K562 (cell line): ENCODE measurements around the gene SLC13A3. TPM values are rescaled to one million over a fixed set of nuclear protein-coding genes. Genes with fewer than 3 reads are reported as not detected.

Experiments
- CAMTA2 ChIP-seq: fragments of 250-450 bp; sonication (Bioruptor Pico); conservative IDR thresholded peaks from 2 replicates; pipeline ENCODE4 v1.5.1; 2022
- EP400 ChIP-seq: fragments of 450-650 bp; IDR thresholded peaks from 2 replicates; pipeline ENCODE4 v1.6.1; 2017; ENCODE audit warnings: antibody characterized with exemption, mild to moderate bottlenecking, moderate library complexity
- GATA2 ChIP-seq: sonication (generic); formaldehyde crosslinking; IDR thresholded peaks from 2 replicates; pipeline ENCODE4 v1.4.0; 2020; ENCODE audit warnings: mild to moderate bottlenecking, missing genetic modification reagents
- JUNB ChIP-seq: fragments of 450-650 bp; formaldehyde crosslinking; conservative IDR thresholded peaks from 2 replicates; pipeline ENCODE4 v1.4.0; 2020; ENCODE audit warnings: mild to moderate bottlenecking
- KLF6 ChIP-seq: fragments of 250-450 bp; sonication (Bioruptor Pico); IDR thresholded peaks from 2 replicates; pipeline ENCODE4 v1.4.0; 2020; ENCODE audit warnings: mild to moderate bottlenecking, moderate library complexity, borderline replicate concordance
- MYC ChIP-seq, 2 experiments: fragments of 250-450 bp in 1 of 2; sonication (Bioruptor Pico) in 1 of 2; IDR thresholded peaks; 2 replicates each; pipeline versions ENCODE4 v1.5.1 to v1.6.1; 2012 to 2021; ENCODE audit warnings: low read depth in 2 of 2, borderline replicate concordance in 1 of 2, improper control_type of control experiment in 1 of 2, low read length in 1 of 2, mild to moderate bottlenecking in 1 of 2, moderate library complexity in 1 of 2
- NFIC ChIP-seq: fragments of 450-650 bp; IDR thresholded peaks from 2 replicates; pipeline ENCODE4 v1.6.1; 2017; ENCODE audit warnings: mild to moderate bottlenecking, inconsistent platforms
- PHF8 ChIP-seq: fragments of 200-600 bp; sonication (generic); IDR thresholded peaks from 2 replicates; pipeline ENCODE4 v1.6.1; 2012; ENCODE audit warnings: mixed run types, mild to moderate bottlenecking, inconsistent platforms, low read length, moderate library complexity, borderline replicate concordance
- RCOR1 ChIP-seq, 2 experiments: IDR thresholded peaks; 2 replicates each; pipeline ENCODE4 v1.6.1; 2012; ENCODE audit warnings: low read depth in 2 of 2, low read length in 2 of 2, borderline replicate concordance in 1 of 2, improper control_type of control experiment in 1 of 2
- SMAD4 ChIP-seq: fragments of 250-450 bp; sonication (Bioruptor Pico); conservative IDR thresholded peaks from 2 replicates; pipeline ENCODE4 v1.8.0; 2021; ENCODE audit warnings: inconsistent platforms, mild to moderate bottlenecking, moderate library complexity
- SRSF9 ChIP-seq: fragments of 200-400 bp; formaldehyde crosslinking; IDR thresholded peaks from 2 replicates; pipeline ENCODE4 v1.6.1; 2017; ENCODE audit warnings: low read depth, low read length, borderline replicate concordance
- ZBTB7A ChIP-seq: IDR thresholded peaks from 2 replicates; pipeline ENCODE4 v1.6.1; 2011; ENCODE audit warnings: low read depth, mild to moderate bottlenecking, low read length, moderate library complexity, borderline replicate concordance; ENCODE audit not compliant: control insufficient read depth
- ZNF174 ChIP-seq: fragments of 250-450 bp; sonication (Bioruptor Pico); IDR thresholded peaks from 2 replicates; pipeline ENCODE4 v1.4.0; 2020; ENCODE audit warnings: mild to moderate bottlenecking
- ZNF347 ChIP-seq: fragments of 450-650 bp; formaldehyde crosslinking; IDR thresholded peaks from 2 replicates; pipeline ENCODE4 v1.4.0; 2020; ENCODE audit warnings: low read depth, mild to moderate bottlenecking, moderate library complexity
- ZNF75A ChIP-seq: fragments of 450-650 bp; formaldehyde crosslinking; IDR thresholded peaks from 2 replicates; pipeline ENCODE4 v1.4.0; 2020; ENCODE audit warnings: mild to moderate bottlenecking
- polyA plus RNA-seq, 8 experiments: library from polyadenylated mRNA; depleted of rRNA in 4 of 8; stranded (reverse) in 5 of 8; unstranded in 3 of 8; fragments of >200 nt; fragmentation: Nextera tagmentation in 2 of 8; fragmentation: Illumina TruSeq in 1 of 8; extraction: Ambion mirVana in 2 of 8; extraction: Trizol in 1 of 8; gene quantifications; 2 replicates each; pipeline versions ENCODE4 v1.2.1 to v1.2.3, GENCODE V29; 2011 to 2014; ENCODE audit warnings: inconsistent platforms in 1 of 8, missing spikeins in 1 of 8
- total RNA-seq, 7 experiments: library from RNA; depleted of rRNA in 6 of 7; stranded (reverse); fragments of >200 nt in 6 of 7; fragmentation: Illumina TruSeq in 2 of 7; extraction: Trizol in 2 of 7; gene quantifications; 2 replicates each; pipeline versions ENCODE4 v1.2.1 to v1.2.3, GENCODE V29; 2011 to 2021; ENCODE audit warnings: low replicate concordance in 1 of 7
- TF ChIP-seq, protein P1 (sequence below): fragments of 450-650 bp; IDR thresholded peaks from 2 replicates; pipeline ENCODE4 v1.6.1; 2018; ENCODE audit not compliant: partially characterized antibody
- TF ChIP-seq, protein P2 (sequence below), 2 experiments: fragments of 450-650 bp; IDR thresholded peaks; 2 replicates each; pipeline ENCODE4 v1.6.1; 2018; ENCODE audit warnings: mild to moderate bottlenecking in 2 of 2, low read depth in 1 of 2; ENCODE audit not compliant: partially characterized antibody in 2 of 2
- TF ChIP-seq, protein P3 (sequence below): fragments of 250-450 bp; sonication (Bioruptor Pico); IDR thresholded peaks from 2 replicates; pipeline ENCODE4 v1.5.0; 2022; ENCODE audit warnings: mild to moderate bottlenecking

Gene SLC13A3
- total and polyA plus RNA-seq, 9 of the 15 experiments (the other 6 are each of a cell fraction or from before 2014, with no cell fraction given): 5.5 to 16.4 (median 8.5) TPM

DNA sequence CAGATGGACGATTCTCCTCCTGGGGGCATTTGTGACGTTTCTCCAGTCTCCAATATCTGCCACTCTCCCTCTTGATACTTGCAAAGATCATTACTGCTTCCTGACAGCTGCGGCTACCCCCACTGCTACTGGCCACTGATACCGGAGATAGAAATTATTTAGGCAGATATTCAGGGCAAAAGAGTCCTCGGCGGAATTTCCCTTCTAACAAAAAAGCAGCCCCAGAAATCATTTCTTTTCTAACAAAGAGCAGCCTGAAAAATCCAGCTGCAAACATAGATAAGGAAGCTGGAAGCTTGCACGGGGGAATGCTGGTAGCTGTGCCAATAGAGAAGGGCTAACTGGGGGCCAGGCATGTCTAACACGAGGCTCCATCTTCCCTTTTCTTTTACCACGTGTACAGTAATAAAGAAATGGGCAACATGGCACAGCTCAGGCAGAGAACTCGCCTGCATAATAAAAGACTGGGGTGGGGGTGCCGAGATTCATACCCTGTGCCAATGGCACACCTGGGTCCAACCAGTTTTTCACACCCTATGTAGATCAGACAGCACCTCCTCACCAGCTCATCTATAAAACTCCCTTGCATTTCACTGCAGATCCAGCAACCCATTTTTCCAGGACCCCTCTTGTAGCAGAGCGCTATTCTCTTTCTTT lies 31.9 kb upstream of the SLC13A3 start (continued):
- TF ChIP-seq, protein P1, sequence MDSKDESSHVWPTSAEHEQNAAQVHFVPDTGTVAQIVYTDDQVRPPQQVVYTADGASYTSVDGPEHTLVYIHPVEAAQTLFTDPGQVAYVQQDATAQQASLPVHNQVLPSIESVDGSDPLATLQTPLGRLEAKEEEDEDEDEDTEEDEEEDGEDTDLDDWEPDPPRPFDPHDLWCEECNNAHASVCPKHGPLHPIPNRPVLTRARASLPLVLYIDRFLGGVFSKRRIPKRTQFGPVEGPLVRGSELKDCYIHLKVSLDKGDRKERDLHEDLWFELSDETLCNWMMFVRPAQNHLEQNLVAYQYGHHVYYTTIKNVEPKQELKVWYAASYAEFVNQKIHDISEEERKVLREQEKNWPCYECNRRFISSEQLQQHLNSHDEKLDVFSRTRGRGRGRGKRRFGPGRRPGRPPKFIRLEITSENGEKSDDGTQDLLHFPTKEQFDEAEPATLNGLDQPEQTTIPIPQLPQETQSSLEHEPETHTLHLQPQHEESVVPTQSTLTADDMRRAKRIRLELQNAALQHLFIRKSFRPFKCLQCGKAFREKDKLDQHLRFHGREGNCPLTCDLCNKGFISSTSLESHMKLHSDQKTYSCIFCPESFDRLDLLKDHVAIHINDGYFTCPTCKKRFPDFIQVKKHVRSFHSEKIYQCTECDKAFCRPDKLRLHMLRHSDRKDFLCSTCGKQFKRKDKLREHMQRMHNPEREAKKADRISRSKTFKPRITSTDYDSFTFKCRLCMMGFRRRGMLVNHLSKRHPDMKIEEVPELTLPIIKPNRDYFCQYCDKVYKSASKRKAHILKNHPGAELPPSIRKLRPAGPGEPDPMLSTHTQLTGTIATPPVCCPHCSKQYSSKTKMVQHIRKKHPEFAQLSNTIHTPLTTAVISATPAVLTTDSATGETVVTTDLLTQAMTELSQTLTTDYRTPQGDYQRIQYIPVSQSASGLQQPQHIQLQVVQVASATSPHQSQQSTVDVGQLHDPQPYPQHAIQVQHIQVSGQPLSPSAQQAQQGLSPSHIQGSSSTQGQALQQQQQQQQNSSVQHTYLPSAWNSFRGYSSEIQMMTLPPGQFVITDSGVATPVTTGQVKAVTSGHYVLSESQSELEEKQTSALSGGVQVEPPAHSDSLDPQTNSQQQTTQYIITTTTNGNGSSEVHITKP: no peak
- TF ChIP-seq, protein P2, sequence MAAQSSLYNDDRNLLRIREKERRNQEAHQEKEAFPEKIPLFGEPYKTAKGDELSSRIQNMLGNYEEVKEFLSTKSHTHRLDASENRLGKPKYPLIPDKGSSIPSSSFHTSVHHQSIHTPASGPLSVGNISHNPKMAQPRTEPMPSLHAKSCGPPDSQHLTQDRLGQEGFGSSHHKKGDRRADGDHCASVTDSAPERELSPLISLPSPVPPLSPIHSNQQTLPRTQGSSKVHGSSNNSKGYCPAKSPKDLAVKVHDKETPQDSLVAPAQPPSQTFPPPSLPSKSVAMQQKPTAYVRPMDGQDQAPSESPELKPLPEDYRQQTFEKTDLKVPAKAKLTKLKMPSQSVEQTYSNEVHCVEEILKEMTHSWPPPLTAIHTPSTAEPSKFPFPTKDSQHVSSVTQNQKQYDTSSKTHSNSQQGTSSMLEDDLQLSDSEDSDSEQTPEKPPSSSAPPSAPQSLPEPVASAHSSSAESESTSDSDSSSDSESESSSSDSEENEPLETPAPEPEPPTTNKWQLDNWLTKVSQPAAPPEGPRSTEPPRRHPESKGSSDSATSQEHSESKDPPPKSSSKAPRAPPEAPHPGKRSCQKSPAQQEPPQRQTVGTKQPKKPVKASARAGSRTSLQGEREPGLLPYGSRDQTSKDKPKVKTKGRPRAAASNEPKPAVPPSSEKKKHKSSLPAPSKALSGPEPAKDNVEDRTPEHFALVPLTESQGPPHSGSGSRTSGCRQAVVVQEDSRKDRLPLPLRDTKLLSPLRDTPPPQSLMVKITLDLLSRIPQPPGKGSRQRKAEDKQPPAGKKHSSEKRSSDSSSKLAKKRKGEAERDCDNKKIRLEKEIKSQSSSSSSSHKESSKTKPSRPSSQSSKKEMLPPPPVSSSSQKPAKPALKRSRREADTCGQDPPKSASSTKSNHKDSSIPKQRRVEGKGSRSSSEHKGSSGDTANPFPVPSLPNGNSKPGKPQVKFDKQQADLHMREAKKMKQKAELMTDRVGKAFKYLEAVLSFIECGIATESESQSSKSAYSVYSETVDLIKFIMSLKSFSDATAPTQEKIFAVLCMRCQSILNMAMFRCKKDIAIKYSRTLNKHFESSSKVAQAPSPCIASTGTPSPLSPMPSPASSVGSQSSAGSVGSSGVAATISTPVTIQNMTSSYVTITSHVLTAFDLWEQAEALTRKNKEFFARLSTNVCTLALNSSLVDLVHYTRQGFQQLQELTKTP (IDR thresholded peaks at IDR 0.05; ENCODE audit: low read depth in 1 of 2, partially characterized antibody in 2 of 2): no peak
- TF ChIP-seq RCOR1 (IDR thresholded peaks at IDR 0.05; ENCODE audit: borderline replicate concordance in 1 of 2, low read depth in 2 of 2, low read length in 2 of 2) (0 out of 4 replicates have a peak, but pooled peaks of 1 of the 2 experiments have one; percentile 15), EP400 (peak; percentile 23), SMAD4 (CRISPR knock-in tag) (no peak), KLF6 (CRISPR knock-in tag) (no peak), PHF8 (no peak), MYC (IDR thresholded peaks at IDR 0.05; ENCODE audit: low read depth, low read length) (peak; percentile 64; the same call in 1 of the 2 replicates), MYC (CRISPR knock-in tag; IDR thresholded peaks at IDR 0.05; ENCODE audit: borderline replicate concordance, low read depth) (no peak), SRSF9 (no peak), NFIC (peak; percentile 54), ZNF347 (CRISPR knock-in tag) (no peak), ZNF174 (CRISPR knock-in tag) (no peak), JUNB (CRISPR knock-in tag) (no peak), GATA2 (CRISPR knock-in tag) (no peak), ZBTB7A (no peak), CAMTA2 (CRISPR knock-in tag) (no peak), ZNF75A (no peak)
- TF ChIP-seq, protein P3, sequence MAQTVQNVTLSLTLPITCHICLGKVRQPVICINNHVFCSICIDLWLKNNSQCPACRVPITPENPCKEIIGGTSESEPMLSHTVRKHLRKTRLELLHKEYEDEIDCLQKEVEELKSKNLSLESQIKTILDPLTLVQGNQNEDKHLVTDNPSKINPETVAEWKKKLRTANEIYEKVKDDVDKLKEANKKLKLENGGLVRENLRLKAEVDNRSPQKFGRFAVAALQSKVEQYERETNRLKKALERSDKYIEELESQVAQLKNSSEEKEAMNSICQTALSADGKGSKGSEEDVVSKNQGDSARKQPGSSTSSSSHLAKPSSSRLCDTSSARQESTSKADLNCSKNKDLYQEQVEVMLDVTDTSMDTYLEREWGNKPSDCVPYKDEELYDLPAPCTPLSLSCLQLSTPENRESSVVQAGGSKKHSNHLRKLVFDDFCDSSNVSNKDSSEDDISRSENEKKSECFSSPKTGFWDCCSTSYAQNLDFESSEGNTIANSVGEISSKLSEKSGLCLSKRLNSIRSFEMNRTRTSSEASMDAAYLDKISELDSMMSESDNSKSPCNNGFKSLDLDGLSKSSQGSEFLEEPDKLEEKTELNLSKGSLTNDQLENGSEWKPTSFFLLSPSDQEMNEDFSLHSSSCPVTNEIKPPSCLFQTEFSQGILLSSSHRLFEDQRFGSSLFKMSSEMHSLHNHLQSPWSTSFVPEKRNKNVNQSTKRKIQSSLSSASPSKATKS (CRISPR knock-in tag): no peak
